Thoracic aorta (tissue), 2 donors: ENCODE measurements around the gene DCT. TPM values are rescaled to one million over a fixed set of nuclear protein-coding genes. Genes with fewer than 3 reads are reported as not detected.

Experiments used
- ATAC-seq: fragments of 150-250 bp; one replicate; pipeline ENCODE4 v1.8.0; 2017; ENCODE audit warnings: low read depth; ENCODE audit not compliant: insufficient number of reproducible peaks, low FRiP score
- DNase-seq: peaks from one replicate; pipeline ENCODE4 v3.0.0-alpha.2; 2020; ENCODE audit warnings: low spot score
- H3K27ac ChIP-seq, 2 donors: fragments of 200-600 bp; sonication (generic); 1 replicate in 1 of 2; 2 replicates in 1 of 2; pipeline ENCODE4 v1.5.1; 2016; ENCODE audit warnings: mild to moderate bottlenecking in 2 of 2, moderate library complexity in 2 of 2
- H3K27me3 ChIP-seq: fragments of 200-600 bp; sonication (generic); replicated peaks from 2 replicates; pipeline ENCODE4 v1.6.0; 2016; ENCODE audit warnings: mild to moderate bottlenecking; ENCODE audit not compliant: insufficient read depth
- H3K36me3 ChIP-seq: fragments of 200-600 bp; sonication (generic); one replicate; pipeline ENCODE4 v1.5.1; 2016
- H3K4me1 ChIP-seq, 2 donors: fragments of 200-600 bp; sonication (generic); 1 replicate in 1 of 2; 2 replicates in 1 of 2; pipeline versions ENCODE4 v1.5.1 to v1.6.0; 2016; ENCODE audit warnings: low read depth in 2 of 2, mild to moderate bottlenecking in 1 of 2; ENCODE audit not compliant: control insufficient read depth in 1 of 2
- H3K4me3 ChIP-seq: fragments of 200-600 bp; sonication (generic); 2 replicates; pipeline ENCODE4 v1.5.1; 2016; ENCODE audit warnings: mild to moderate bottlenecking
- H3K9me3 ChIP-seq: fragments of 200-600 bp; sonication (generic); 2 replicates; pipeline ENCODE4 v1.5.1; 2016
- CTCF ChIP-seq: fragments of 200-600 bp; sonication (generic); IDR thresholded peaks from one replicate; pipeline ENCODE4 v1.5.1; 2019; ENCODE audit warnings: antibody characterized with exemption
- total RNA-seq, 2 donors: library from RNA; depleted of rRNA; stranded (reverse); fragments of >200 nt; gene quantifications; one replicate each; pipeline versions ENCODE4 v1.1.0 to v1.2.3, GENCODE V29; 2016

The DCT gene
- total RNA-seq, 2 donors from 2014 or later: 0.27 TPM; not detected in 1

- H3K27ac ChIP-seq: no peak overlapping the region
- H3K36me3 ChIP-seq: no peaks in the 10 kb centered on the region
- H3K4me1 ChIP-seq: no peaks in the 10 kb centered on the region
- no peaks in the 10 kb centered on the region for H3K27me3 ChIP-seq
- DNase-seq (no peak), ATAC-seq (no peak)
- H3K4me3 ChIP-seq: no peak overlapping the region
- H3K9me3 ChIP-seq: no peaks in the 10 kb centered on the region
- TF ChIP-seq CTCF: no peak
Observed at GRCh38 chr13:94414708-94415107, 64.8 kb downstream of the DCT start.

GRCh38 chr13:94414141-94414540, 65.3 kb downstream of the DCT start:
- ATAC-seq: no peak

GRCh38 chr13:94413598-94413944, 65.9 kb downstream of the DCT start:
- no peaks in the 10 kb centered on the region for H3K4me1 ChIP-seq
- no peak overlapping the region for H3K27ac ChIP-seq
- H3K36me3 ChIP-seq: no peaks in the 10 kb centered on the region
- H3K27me3 ChIP-seq: no peaks in the 10 kb centered on the region
- H3K9me3 ChIP-seq: no peaks in the 10 kb centered on the region
- no peak for DNase-seq
- H3K4me3 ChIP-seq: no peak overlapping the region
- no peak for ATAC-seq
- no peak for TF ChIP-seq CTCF

More at GRCh38 chr13:94414141-94414540, 65.3 kb downstream of the DCT start:
- H3K36me3 ChIP-seq: no peaks in the 10 kb centered on the region
- H3K27ac ChIP-seq: no peak overlapping the region
- no peaks in the 10 kb centered on the region for H3K4me1 ChIP-seq
- no peak for DNase-seq
- no peak for TF ChIP-seq CTCF
- no peaks in the 10 kb centered on the region for H3K9me3 ChIP-seq
- no peak overlapping the region for H3K4me3 ChIP-seq
- no peaks in the 10 kb centered on the region for H3K27me3 ChIP-seq

- TF ChIP-seq CTCF: no peak
- H3K4me1 ChIP-seq: no peaks in the 10 kb centered on the region
- no peak overlapping the region for H3K27ac ChIP-seq
- H3K4me3 ChIP-seq: no peak overlapping the region
- H3K9me3 ChIP-seq: no peaks in the 10 kb centered on the region
- ATAC-seq: no peak
- no peaks in the 10 kb centered on the region for H3K27me3 ChIP-seq
- DNase-seq: no peak
- no peaks in the 10 kb centered on the region for H3K36me3 ChIP-seq
Observed at GRCh38 chr13:94412870-94413597, 66.4 kb downstream of the DCT start.

- TF ChIP-seq CTCF: no peak
- Histone ChIP-seq H3K27ac (no peak overlapping the region), H3K4me3 (no peak overlapping the region), H3K9me3 (no peaks in the 10 kb centered on the region), H3K36me3 (no peaks in the 10 kb centered on the region), H3K27me3 (no peaks in the 10 kb centered on the region), H3K4me1 (no peaks in the 10 kb centered on the region)
- ATAC-seq (no peak), DNase-seq (no peak)
Observed at GRCh38 chr13:94411747-94412146, 67.7 kb downstream of the DCT start.
